ENCODE results near the gene WDR7. TPM values are rescaled to one million over a fixed set of nuclear protein-coding genes. Genes with fewer than 3 reads are reported as not detected.
"Not testable (repeated sequence)": the region's sequence is repeated elsewhere in the genome, so short reads cannot be mapped to it uniquely, and the experiment has no call there.

Gene WDR7
- polyA plus RNA-seq, 3 donors, result 10.5 to 14.1 (median 12.5) TPM

GRCh38 chr18:56647951-56648893, 2.9 kb upstream of the WDR7 start:
- no peak for DNase-seq (ENCODE audit: extremely low read depth in 1 of 11, low read depth in 9 of 11, low spot score in 4 of 11)

GRCh38 chr18:56649996-56650395, 1.2 kb upstream of the WDR7 start:
- no peak for DNase-seq (ENCODE audit: extremely low read depth in 1 of 11, low read depth in 9 of 11, low spot score in 4 of 11)

- DNase-seq (ENCODE audit: extremely low read depth in 1 of 11, low read depth in 9 of 11, low spot score in 4 of 11), result no peak
Observed at GRCh38 chr18:56651771-56652092, 573 bp downstream of the WDR7 start.

GRCh38 chr18:56652802-56653201, 1.6 kb downstream of the WDR7 start:
- no peak for DNase-seq (ENCODE audit: extremely low read depth in 1 of 11, low read depth in 9 of 11, low spot score in 4 of 11)

- not testable (repeated sequence) for DNase-seq (ENCODE audit: extremely low read depth in 1 of 11, low read depth in 9 of 11, low spot score in 4 of 11)
Observed at GRCh38 chr18:56654280-56654679, 3.1 kb downstream of the WDR7 start.

GRCh38 chr18:56658261-56658660, 7.1 kb downstream of the WDR7 start:
- no peak for DNase-seq (ENCODE audit: extremely low read depth in 1 of 11, low read depth in 9 of 11, low spot score in 4 of 11)

GRCh38 chr18:56659111-56659510, 8.0 kb downstream of the WDR7 start:
- DNase-seq (ENCODE audit: extremely low read depth in 1 of 11, low read depth in 9 of 11, low spot score in 4 of 11), result no peak

- no peak for DNase-seq (ENCODE audit: extremely low read depth in 1 of 11, low read depth in 9 of 11, low spot score in 4 of 11)
Observed at GRCh38 chr18:56660655-56661054, 9.5 kb downstream of the WDR7 start.

GRCh38 chr18:56661360-56662062, 10.4 kb downstream of the WDR7 start:
- no peak for DNase-seq (ENCODE audit: extremely low read depth in 1 of 11, low read depth in 9 of 11, low spot score in 4 of 11)

- no peak for DNase-seq (ENCODE audit: extremely low read depth in 1 of 11, low read depth in 9 of 11, low spot score in 4 of 11)
Observed at GRCh38 chr18:56662063-56662408, 10.9 kb downstream of the WDR7 start.

GRCh38 chr18:56662502-56662901, 11.3 kb downstream of the WDR7 start:
- no peak for DNase-seq (ENCODE audit: extremely low read depth in 1 of 11, low read depth in 9 of 11, low spot score in 4 of 11)

GRCh38 chr18:56662902-56663301, 11.7 kb downstream of the WDR7 start:
- DNase-seq (ENCODE audit: extremely low read depth in 1 of 11, low read depth in 9 of 11, low spot score in 4 of 11), result no peak

GRCh38 chr18:56672391-56672790, 21.2 kb downstream of the WDR7 start:
- no peak for DNase-seq (ENCODE audit: extremely low read depth in 1 of 11, low read depth in 9 of 11, low spot score in 4 of 11)

GRCh38 chr18:56672981-56673380, 21.8 kb downstream of the WDR7 start:
- DNase-seq (ENCODE audit: extremely low read depth in 1 of 11, low read depth in 9 of 11, low spot score in 4 of 11), result no peak

GRCh38 chr18:56676639-56677038, 25.5 kb downstream of the WDR7 start:
- DNase-seq (ENCODE audit: extremely low read depth in 1 of 11, low read depth in 9 of 11, low spot score in 4 of 11), result no peak

- no peak for DNase-seq (ENCODE audit: extremely low read depth in 1 of 11, low read depth in 9 of 11, low spot score in 4 of 11)
Observed at GRCh38 chr18:56678836-56679565, 27.8 kb downstream of the WDR7 start.

GRCh38 chr18:56684277-56684676, 33.1 kb downstream of the WDR7 start:
- DNase-seq (ENCODE audit: extremely low read depth in 1 of 11, low read depth in 9 of 11, low spot score in 4 of 11), result no peak

GRCh38 chr18:56691530-56691929, 40.4 kb downstream of the WDR7 start:
- DNase-seq (ENCODE audit: extremely low read depth in 1 of 11, low read depth in 9 of 11, low spot score in 4 of 11), result no peak

- no peak for DNase-seq (ENCODE audit: extremely low read depth in 1 of 11, low read depth in 9 of 11, low spot score in 4 of 11)
Observed at GRCh38 chr18:56696966-56697365, 45.8 kb downstream of the WDR7 start.

GRCh38 chr18:56702946-56703345, 51.8 kb downstream of the WDR7 start:
- peak in 7 of 11 donors; percentile 7 to 32 (median 11) for DNase-seq (ENCODE audit: extremely low read depth in 1 of 11, low read depth in 9 of 11, low spot score in 4 of 11)
